ENCODE measurements around the gene ANXA4. TPM values are rescaled to one million over a fixed set of nuclear protein-coding genes. Genes with fewer than 3 reads are reported as not detected.

The ANXA4 gene
- total and polyA plus RNA-seq, 2 of the 13 experiments (the other 11 are each of a cell fraction or from before 2014, with no cell fraction given): 155 to 168 TPM

DNA sequence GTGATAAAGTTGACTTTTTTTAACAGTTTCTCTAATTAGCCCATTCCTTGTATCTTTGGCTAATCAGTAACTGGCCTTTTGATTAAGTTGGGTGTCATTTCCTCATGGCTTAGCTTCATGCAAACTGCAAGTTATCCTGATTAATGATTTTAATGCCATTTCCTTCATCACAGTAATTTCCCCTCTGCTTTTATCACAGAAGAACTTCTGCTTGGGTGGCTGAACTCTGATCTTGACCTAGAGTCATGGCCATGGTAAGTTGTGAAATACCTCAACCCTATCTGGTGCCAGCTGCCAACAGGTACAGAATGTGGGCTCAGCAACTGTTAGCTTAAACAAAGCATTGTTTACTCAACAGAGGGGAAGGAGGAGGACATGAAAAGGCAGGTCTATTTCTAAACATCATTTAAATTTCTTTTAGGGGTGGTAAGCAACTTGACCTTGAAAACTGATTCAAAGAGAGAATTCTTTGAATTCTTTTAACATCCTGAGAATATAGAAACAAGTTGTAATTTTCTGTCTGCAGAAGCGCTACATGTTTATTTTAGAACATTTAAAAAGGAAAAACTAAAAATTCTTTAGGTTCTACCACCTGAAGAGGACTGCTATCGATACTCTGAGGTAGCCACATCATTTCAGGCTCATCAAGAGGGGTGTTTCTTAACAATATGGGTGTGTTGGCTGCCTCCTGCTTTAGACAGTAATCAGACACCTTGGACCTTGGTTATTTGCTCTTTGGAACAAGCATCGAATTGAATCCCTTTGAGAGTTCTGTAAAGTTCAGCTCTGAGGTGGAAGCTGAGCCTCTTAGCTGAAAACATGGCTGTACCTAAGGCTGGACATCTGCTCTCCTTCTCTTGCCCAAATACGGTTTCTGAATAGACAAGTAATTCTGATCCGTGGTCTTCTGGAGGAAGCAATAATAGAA, 39.7 kb downstream of the ANXA4 start (continued):
- TF ChIP-seq ZNF749 (CRISPR knock-in tag; IDR thresholded peaks at IDR 0.05; ENCODE audit: borderline replicate concordance) (no peak), ZBTB1 (CRISPR knock-in tag; IDR thresholded peaks at IDR 0.05; ENCODE audit: borderline replicate concordance) (no peak), MTF2 (CRISPR knock-in tag; IDR thresholded peaks at IDR 0.05; ENCODE audit: borderline replicate concordance) (peak; percentile 65; the same call in 1 of the 2 replicates), SYNCRIP (IDR thresholded peaks at IDR 0.05; ENCODE audit: insufficient read depth, low read depth, low read length) (no peak), EZH2 (conservative IDR thresholded peaks at IDR 0.05; ENCODE audit: low read depth, low read length) (no peak), LCORL (IDR thresholded peaks at IDR 0.05) (peak; percentile 26; the same call in 1 of the 2 replicates), LCORL (CRISPR knock-in tag; IDR thresholded peaks at IDR 0.05) (peak; percentile 90), ZNF510 (CRISPR knock-in tag; IDR thresholded peaks at IDR 0.05; ENCODE audit: low read depth) (no peak), SAP130 (CRISPR knock-in tag; IDR thresholded peaks at IDR 0.05; ENCODE audit: low read depth) (peak; percentile 96), ZNF367 (CRISPR knock-in tag; IDR thresholded peaks at IDR 0.05; ENCODE audit: borderline replicate concordance) (no peak), KLF15 (CRISPR knock-in tag; IDR thresholded peaks at IDR 0.05; ENCODE audit: borderline replicate concordance) (peak; percentile 25; the same call in 1 of the 2 replicates), RFXAP (CRISPR knock-in tag; IDR thresholded peaks at IDR 0.05; ENCODE audit: borderline replicate concordance) (peak; percentile 71; the same call in 1 of the 2 replicates), REL (CRISPR knock-in tag; conservative IDR thresholded peaks at IDR 0.05) (0 out of 2 replicates have a peak, but pooled peaks have one; percentile 39), TEAD3 (CRISPR knock-in tag; optimal IDR thresholded peaks at IDR 0.05; ENCODE audit: borderline replicate concordance) (peak; percentile 98), ZSCAN25 (CRISPR knock-in tag; IDR thresholded peaks at IDR 0.05) (peak; percentile 91), MED1 (CRISPR knock-in tag; IDR thresholded peaks at IDR 0.05) (peak; percentile 92), TEAD2 (CRISPR knock-in tag; IDR thresholded peaks at IDR 0.05) (no peak), ARNTL (CRISPR knock-in tag; IDR thresholded peaks at IDR 0.05) (peak; percentile 56), RARA (CRISPR knock-in tag; IDR thresholded peaks at IDR 0.05) (peak; percentile 100), TOE1 (CRISPR knock-in tag; IDR thresholded peaks at IDR 0.05) (peak; percentile 95; the same call in 1 of the 2 replicates), ZNF747 (CRISPR knock-in tag; IDR thresholded peaks at IDR 0.05; ENCODE audit: borderline replicate concordance) (0 out of 2 replicates have a peak, but pooled peaks have one; percentile 72), ZNF292 (CRISPR knock-in tag; IDR thresholded peaks at IDR 0.05; ENCODE audit: borderline replicate concordance, low read depth) (no peak), ZNF780A (CRISPR knock-in tag; IDR thresholded peaks at IDR 0.05) (no peak), NRL (CRISPR knock-in tag; IDR thresholded peaks at IDR 0.05; ENCODE audit: borderline replicate concordance) (no peak), NFYC (CRISPR knock-in tag; IDR thresholded peaks at IDR 0.05) (no peak), NR2F2 (IDR thresholded peaks at IDR 0.05; ENCODE audit: borderline replicate concordance, low read depth) (peak; percentile 97)
- TF ChIP-seq, protein P1, sequence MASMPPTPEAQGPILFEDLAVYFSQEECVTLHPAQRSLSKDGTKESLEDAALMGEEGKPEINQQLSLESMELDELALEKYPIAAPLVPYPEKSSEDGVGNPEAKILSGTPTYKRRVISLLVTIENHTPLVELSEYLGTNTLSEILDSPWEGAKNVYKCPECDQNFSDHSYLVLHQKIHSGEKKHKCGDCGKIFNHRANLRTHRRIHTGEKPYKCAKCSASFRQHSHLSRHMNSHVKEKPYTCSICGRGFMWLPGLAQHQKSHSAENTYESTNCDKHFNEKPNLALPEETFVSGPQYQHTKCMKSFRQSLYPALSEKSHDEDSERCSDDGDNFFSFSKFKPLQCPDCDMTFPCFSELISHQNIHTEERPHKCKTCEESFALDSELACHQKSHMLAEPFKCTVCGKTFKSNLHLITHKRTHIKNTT (CRISPR knock-in tag; IDR thresholded peaks at IDR 0.05): no peak
- TF ChIP-seq, protein P2, sequence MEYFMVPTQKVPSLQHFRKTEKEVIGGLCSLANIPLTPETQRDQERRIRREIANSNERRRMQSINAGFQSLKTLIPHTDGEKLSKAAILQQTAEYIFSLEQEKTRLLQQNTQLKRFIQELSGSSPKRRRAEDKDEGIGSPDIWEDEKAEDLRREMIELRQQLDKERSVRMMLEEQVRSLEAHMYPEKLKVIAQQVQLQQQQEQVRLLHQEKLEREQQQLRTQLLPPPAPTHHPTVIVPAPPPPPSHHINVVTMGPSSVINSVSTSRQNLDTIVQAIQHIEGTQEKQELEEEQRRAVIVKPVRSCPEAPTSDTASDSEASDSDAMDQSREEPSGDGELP (IDR thresholded peaks at IDR 0.05; ENCODE audit: borderline replicate concordance, low read depth): peak; percentile 93
- TF ChIP-seq, protein P3, sequence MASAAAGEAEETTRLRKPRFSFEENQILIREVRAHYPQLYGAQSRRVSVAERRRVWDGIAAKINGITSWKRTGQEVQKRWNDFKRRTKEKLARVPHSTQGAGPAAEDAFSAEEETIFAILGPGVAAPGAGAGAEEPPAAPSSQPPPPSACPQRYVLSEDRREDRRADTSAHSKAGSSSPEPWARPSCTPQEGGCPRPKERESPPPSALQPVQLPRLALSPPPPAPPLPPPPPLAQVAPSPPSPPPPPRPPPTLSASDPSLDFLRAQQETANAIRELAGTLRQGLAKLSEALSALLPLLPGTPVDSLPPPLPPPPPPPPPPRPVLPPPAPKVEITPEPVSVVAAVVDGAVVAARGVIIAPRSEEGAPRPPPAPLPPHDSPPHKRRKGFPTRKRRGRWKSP (CRISPR knock-in tag; IDR thresholded peaks at IDR 0.05): peak; percentile 82; the same call in 1 of the 2 replicates

Data from HepG2 (cell line).